Bronchial epithelial cell (primary cell): Measurements from ENCODE around the gene PITX3. TPM values are rescaled to one million over a fixed set of nuclear protein-coding genes. Genes with fewer than 3 reads are reported as not detected.

Experiments
- total RNA-seq: library from RNA; depleted of rRNA; stranded (reverse); fragments of >200 nt; gene quantifications from 2 replicates; pipeline ENCODE4 v1.2.1, GENCODE V29; 2014

The PITX3 gene
- total RNA-seq, 1 donor from 2014 or later: not detected

Other genes with a start within 250 kb of the PITX3 start
- 6.3 and 10.1 TPM in 2 replicates for gene ARMH3, start 185.3 kb downstream of the PITX3 start, total RNA-seq
- 33.4 and 34.4 TPM in 2 replicates for gene HPS6, start 176.2 kb downstream of the PITX3 start, total RNA-seq
- 30.0 and 37.3 TPM in 2 replicates for gene LDB1, start 121.1 kb downstream of the PITX3 start, total RNA-seq
- 7.8 and 10.0 TPM in 2 replicates for gene PPRC1, start 108.5 kb downstream of the PITX3 start, total RNA-seq
- gene NOLC1, start 89.1 kb downstream of the PITX3 start, total RNA-seq: 56.3 and 56.6 TPM in 2 replicates
- gene ELOVL3, start 15.2 kb downstream of the PITX3 start, total RNA-seq: not detected in 2 replicates
- 8.7 and 12.7 TPM in 2 replicates for gene GBF1, start 4.0 kb upstream of the PITX3 start, total RNA-seq
- gene NFKB2, start 154.2 kb upstream of the PITX3 start, total RNA-seq: 6.8 and 13.2 TPM in 2 replicates
- under 0.01 and 0.51 TPM in 2 replicates for gene PSD, start 177.3 kb upstream of the PITX3 start, total RNA-seq
- gene FBXL15, start 179.3 kb upstream of the PITX3 start, total RNA-seq: 9.7 and 12.5 TPM in 2 replicates
- gene CUEDC2, start 191.1 kb upstream of the PITX3 start, total RNA-seq: 29.7 and 31.5 TPM in 2 replicates
- 2.9 and 6.3 TPM in 2 replicates for gene C10orf95, start 210.0 kb upstream of the PITX3 start, total RNA-seq